ENCODE data around the gene PARP9. TPM values are rescaled to one million over a fixed set of nuclear protein-coding genes. Genes with fewer than 3 reads are reported as not detected.

PARP9 gene
- total and polyA plus RNA-seq, 2 of the 4 experiments (the other 2 are of a cell fraction): 6.7 to 7.7 TPM

- Histone ChIP-seq H3K4me1 (ENCODE audit: control insufficient read depth, insufficient read depth, low read length) (0 out of 2 replicates have a peak, but pooled peaks cover 3% of the 10 kb centered on the region), H4K5ac (ENCODE audit: low read depth, low read length) (no peak overlapping the region), H2BK120ac (ENCODE audit: low read depth, low read length) (no peak overlapping the region), H3K36me3 (ENCODE audit: control insufficient read depth, insufficient read depth, low read length) (no peaks in the 10 kb centered on the region), H3K9me1 (ENCODE audit: insufficient read depth, low read length) (peaks cover 10% of the 10 kb centered on the region), H2BK15ac (ENCODE audit: low read depth, low read length) (no peak overlapping the region), H4K8ac (ENCODE audit: low read depth in 2 of 2, low read length in 2 of 2) (no peak overlapping the region), H3K27ac (ENCODE audit: insufficient read depth, low read length) (no peak overlapping the region), H3K9ac (ENCODE audit: low read depth, low read length) (no peak overlapping the region), H3K56ac (ENCODE audit: extremely low read depth, insufficient read depth, low read length) (no peak overlapping the region), H2AFZ (replicated peaks; ENCODE audit: low read length, poor library complexity) (no peak overlapping the region), H3K9me3 (ENCODE audit: control insufficient read depth, insufficient read depth, low read length) (no peaks in the 10 kb centered on the region), H2BK20ac (ENCODE audit: low read depth, low read length) (no peak overlapping the region), H3K18ac (ENCODE audit: low read depth, low read length) (no peak overlapping the region), H3K4ac (ENCODE audit: low read depth, low read length) (no peak overlapping the region), H3K27me3 (ENCODE audit: control insufficient read depth, insufficient read depth, low read length) (no peaks in the 10 kb centered on the region), H4K20me1 (ENCODE audit: insufficient read depth, low read length) (peaks cover 60% of the 10 kb centered on the region), H2AK5ac (ENCODE audit: low read depth, low read length) (no peak overlapping the region), H4K91ac (ENCODE audit: insufficient read depth, low read depth, low read length) (no peak overlapping the region), H2AK9ac (replicated peaks; ENCODE audit: low read depth, low read length, poor library complexity) (no peak overlapping the region), H2BK5ac (ENCODE audit: low read depth, low read length, poor library complexity, severe bottlenecking) (no peak overlapping the region), H3K4me3 (ENCODE audit: insufficient read depth, low read depth, low read length) (no peak overlapping the region), H3K23ac (ENCODE audit: low read depth, low read length) (no peak overlapping the region), H3K4me2 (ENCODE audit: low read depth, low read length) (no peak overlapping the region), H3K14ac (replicated peaks; ENCODE audit: low read depth, low read length) (no peak overlapping the region), H3K79me1 (ENCODE audit: low read depth in 1 of 2, low read length in 2 of 2) (peaks cover 2 to 27% of the 10 kb centered on the region in 2 experiments; a peak in 2 of 4 replicates)
- TF ChIP-seq, protein P1, sequence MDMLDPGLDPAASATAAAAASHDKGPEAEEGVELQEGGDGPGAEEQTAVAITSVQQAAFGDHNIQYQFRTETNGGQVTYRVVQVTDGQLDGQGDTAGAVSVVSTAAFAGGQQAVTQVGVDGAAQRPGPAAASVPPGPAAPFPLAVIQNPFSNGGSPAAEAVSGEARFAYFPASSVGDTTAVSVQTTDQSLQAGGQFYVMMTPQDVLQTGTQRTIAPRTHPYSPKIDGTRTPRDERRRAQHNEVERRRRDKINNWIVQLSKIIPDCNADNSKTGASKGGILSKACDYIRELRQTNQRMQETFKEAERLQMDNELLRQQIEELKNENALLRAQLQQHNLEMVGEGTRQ (IDR thresholded peaks at IDR 0.05; ENCODE audit: low read depth, low read length): no peak
- TF ChIP-seq CHD1 (IDR thresholded peaks at IDR 0.05; ENCODE audit: low read depth, low read length) (no peak), CEBPB (IDR thresholded peaks at IDR 0.05; ENCODE audit: low read depth, low read length) (no peak), BHLHE40 (IDR thresholded peaks at IDR 0.05; ENCODE audit: low read depth, low read length) (no peak), MAZ (IDR thresholded peaks at IDR 0.05; ENCODE audit: borderline replicate concordance, low read depth, low read length) (no peak), MAFK (IDR thresholded peaks at IDR 0.05; ENCODE audit: low read depth, low read length) (no peak), POLR2A (IDR thresholded peaks at IDR 0.05; ENCODE audit: low read depth, low read length) (no peak), RFX5 (IDR thresholded peaks at IDR 0.05; ENCODE audit: low read depth, low read length) (no peak), FOS (IDR thresholded peaks at IDR 0.05; ENCODE audit: low read depth, low read length) (no peak), RAD21 (IDR thresholded peaks at IDR 0.05; ENCODE audit: low read length) (no peak), RCOR1 (IDR thresholded peaks at IDR 0.05; ENCODE audit: insufficient replicate concordance, low read length) (no peak)
- TF ChIP-seq, protein P2, sequence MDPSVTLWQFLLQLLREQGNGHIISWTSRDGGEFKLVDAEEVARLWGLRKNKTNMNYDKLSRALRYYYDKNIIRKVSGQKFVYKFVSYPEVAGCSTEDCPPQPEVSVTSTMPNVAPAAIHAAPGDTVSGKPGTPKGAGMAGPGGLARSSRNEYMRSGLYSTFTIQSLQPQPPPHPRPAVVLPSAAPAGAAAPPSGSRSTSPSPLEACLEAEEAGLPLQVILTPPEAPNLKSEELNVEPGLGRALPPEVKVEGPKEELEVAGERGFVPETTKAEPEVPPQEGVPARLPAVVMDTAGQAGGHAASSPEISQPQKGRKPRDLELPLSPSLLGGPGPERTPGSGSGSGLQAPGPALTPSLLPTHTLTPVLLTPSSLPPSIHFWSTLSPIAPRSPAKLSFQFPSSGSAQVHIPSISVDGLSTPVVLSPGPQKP (IDR thresholded peaks at IDR 0.05; ENCODE audit: borderline replicate concordance, low read depth, low read length): no peak
- DNase-seq (no peak), ATAC-seq (ENCODE audit: low read depth) (no peak)
- ChIA-PET CTCF (interaction anchor here (1.0 to 1.3 kb wide), 2 partner anchors 12 to 91 kb away, joined by 4 read pairs; no protein-coding TSS in a partner anchor), POLR2A (ENCODE audit: unreplicated experiment) (interaction anchor here (0.6 kb wide), 1 partner anchor 10 kb away, joined by 4 read pairs; no protein-coding TSS in a partner anchor)
- dilution Hi-C loops (cut with HindIII; ENCODE audit: low sequenced_read_pairs, unreplicated experiment) (no loop called here), intact Hi-C loops (cut with micrococcal nuclease) (loop anchor here (5.0 kb wide), 1 partner anchor 35 kb away; no protein-coding TSS in a partner anchor), in situ Hi-C loops (cut with MboI; ENCODE audit: low sequenced_read_pairs) (no loop called here)
- WGBS, 2 experiments (ENCODE audit: extremely low coverage in 2 of 2, insufficient read length in 1 of 2): no CpG with 5 or more reads among the region's 15 CpGs
- no TSS peak for BruUV-seq (replicated peaks)
These were observed 51.8 kb downstream of the PARP9 start for GRCh38 chr3:122512284-122512683.

All from IMR-90 (cell line).